Astrocyte (in vitro differentiated cells and primary cell): Measurements from ENCODE around the gene PBRM1.

Experiments
- EZH2 ChIP-seq: IDR thresholded peaks from 2 replicates; pipeline ENCODE4 v1.6.1; 2012; ENCODE audit warnings: mild to moderate bottlenecking, low read length, inconsistent platforms; ENCODE audit not compliant: insufficient read depth
- TF ChIP-seq, protein P1 (sequence below): IDR thresholded peaks from 2 replicates; pipeline ENCODE4 v1.5.1; 2011; ENCODE audit warnings: low read depth, mild to moderate bottlenecking, inconsistent platforms, low read length, moderate library complexity; ENCODE audit not compliant: insufficient read depth

DNA sequence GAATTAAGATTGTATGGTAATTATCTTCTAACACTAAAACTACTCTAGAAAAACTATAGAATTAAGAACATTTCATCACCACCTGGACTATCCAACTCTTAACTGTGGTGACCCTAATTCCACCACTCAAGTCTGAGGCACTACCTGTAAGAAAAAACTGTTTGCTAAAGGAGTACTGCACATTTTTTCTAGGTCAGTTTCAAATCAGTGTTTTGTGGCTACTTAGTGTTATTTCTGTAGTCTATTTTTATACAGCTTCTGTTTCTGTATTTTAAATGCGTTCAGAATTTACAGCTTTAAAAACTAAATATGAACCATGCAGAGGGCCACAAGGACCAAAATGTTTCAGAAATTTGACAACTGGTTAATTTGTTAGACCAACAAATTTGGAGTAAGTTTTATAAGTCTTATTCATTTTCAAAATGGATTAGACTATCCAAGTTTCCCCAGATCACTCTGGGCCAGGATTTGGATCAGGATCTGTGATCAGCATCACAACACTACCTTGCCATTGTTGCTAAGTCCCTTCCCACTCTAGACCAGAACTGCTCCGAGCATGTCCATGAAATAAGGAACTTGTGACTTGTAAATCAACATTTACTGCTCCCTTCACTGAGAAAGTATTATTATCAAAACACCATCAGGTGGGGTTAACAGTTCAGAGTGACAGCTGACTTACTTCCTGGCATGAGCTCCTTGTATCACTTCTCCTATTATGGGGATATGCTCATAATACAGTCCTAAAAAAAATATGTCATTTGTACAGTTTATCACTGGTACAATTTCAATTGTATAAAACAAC lies 11.3 kb upstream of the PBRM1 start:
- no peak for TF ChIP-seq EZH2
- TF ChIP-seq, protein P1, sequence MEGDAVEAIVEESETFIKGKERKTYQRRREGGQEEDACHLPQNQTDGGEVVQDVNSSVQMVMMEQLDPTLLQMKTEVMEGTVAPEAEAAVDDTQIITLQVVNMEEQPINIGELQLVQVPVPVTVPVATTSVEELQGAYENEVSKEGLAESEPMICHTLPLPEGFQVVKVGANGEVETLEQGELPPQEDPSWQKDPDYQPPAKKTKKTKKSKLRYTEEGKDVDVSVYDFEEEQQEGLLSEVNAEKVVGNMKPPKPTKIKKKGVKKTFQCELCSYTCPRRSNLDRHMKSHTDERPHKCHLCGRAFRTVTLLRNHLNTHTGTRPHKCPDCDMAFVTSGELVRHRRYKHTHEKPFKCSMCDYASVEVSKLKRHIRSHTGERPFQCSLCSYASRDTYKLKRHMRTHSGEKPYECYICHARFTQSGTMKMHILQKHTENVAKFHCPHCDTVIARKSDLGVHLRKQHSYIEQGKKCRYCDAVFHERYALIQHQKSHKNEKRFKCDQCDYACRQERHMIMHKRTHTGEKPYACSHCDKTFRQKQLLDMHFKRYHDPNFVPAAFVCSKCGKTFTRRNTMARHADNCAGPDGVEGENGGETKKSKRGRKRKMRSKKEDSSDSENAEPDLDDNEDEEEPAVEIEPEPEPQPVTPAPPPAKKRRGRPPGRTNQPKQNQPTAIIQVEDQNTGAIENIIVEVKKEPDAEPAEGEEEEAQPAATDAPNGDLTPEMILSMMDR: no peak
